Measurements from ENCODE around the gene ATAD5. TPM values are rescaled to one million over a fixed set of nuclear protein-coding genes. Genes with fewer than 3 reads are reported as not detected.
"Not testable (repeated sequence)": the region's sequence is repeated elsewhere in the genome, so short reads cannot be mapped to it uniquely, and the experiment has no call there.

ATAD5 gene
- total RNA-seq, 1 donor from 2014 or later = 6.3 TPM

DNA sequence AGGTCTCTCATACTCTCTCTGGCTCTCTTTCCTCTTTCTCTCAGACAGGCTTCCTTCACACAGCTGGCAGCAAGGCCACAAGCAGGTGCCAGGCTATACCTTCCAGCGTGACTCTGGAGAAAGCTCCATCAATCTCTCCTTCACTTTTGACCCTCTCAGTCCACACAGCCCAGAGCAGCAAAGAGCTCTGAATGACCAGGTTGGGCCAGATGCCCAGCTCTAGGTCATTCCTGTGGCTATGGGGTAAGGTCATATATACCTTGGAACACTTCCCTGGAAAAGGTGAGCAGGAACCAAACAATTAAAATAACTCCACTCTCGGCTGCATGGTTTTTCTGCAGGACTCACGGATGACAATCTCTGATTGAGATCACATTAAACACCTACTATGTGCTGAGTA is 98.7 kb downstream of the ATAD5 start:
- no peak overlapping the region for H3K4me3 Mint-ChIP-seq (ENCODE audit: unreplicated experiment)
- no peaks in the 10 kb centered on the region for H3K9me3 Mint-ChIP-seq (ENCODE audit: unreplicated experiment)
- no peaks in the 10 kb centered on the region for H3K36me3 Mint-ChIP-seq (ENCODE audit: low read depth, unreplicated experiment)
- no peak for DNase-seq (ENCODE audit: low spot score)
- TF ChIP-seq, protein P1, sequence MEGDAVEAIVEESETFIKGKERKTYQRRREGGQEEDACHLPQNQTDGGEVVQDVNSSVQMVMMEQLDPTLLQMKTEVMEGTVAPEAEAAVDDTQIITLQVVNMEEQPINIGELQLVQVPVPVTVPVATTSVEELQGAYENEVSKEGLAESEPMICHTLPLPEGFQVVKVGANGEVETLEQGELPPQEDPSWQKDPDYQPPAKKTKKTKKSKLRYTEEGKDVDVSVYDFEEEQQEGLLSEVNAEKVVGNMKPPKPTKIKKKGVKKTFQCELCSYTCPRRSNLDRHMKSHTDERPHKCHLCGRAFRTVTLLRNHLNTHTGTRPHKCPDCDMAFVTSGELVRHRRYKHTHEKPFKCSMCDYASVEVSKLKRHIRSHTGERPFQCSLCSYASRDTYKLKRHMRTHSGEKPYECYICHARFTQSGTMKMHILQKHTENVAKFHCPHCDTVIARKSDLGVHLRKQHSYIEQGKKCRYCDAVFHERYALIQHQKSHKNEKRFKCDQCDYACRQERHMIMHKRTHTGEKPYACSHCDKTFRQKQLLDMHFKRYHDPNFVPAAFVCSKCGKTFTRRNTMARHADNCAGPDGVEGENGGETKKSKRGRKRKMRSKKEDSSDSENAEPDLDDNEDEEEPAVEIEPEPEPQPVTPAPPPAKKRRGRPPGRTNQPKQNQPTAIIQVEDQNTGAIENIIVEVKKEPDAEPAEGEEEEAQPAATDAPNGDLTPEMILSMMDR (IDR thresholded peaks at IDR 0.05; ENCODE audit: unreplicated experiment) = no peak
- peaks cover 5% of the 10 kb centered on the region for H3K27me3 Mint-ChIP-seq (ENCODE audit: unreplicated experiment)
- no peak overlapping the region for H3K27ac Mint-ChIP-seq (ENCODE audit: unreplicated experiment)
- no peaks in the 10 kb centered on the region for H3K4me1 Mint-ChIP-seq (ENCODE audit: unreplicated experiment)

DNA sequence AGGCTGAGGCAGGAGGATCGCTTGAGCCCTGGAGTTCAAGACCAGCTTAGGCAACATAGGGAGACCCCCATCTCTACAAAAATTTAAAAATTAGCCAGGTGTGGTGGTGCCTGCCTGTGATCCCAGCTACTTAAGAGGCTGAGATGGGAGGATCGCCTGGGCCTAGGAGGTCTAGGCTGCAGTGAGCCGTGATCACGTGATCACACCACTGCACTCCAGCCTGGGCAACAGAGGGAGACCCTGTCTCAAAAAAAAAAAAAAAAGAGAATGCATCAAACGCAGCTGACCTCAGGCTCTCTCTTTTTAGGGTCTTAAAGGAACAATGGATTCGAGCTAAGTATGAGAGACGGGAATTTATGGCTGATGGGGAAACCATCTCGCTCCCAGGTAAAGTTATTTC is 99.8 kb downstream of the ATAD5 start:
- H3K27me3 Mint-ChIP-seq (ENCODE audit: unreplicated experiment); H3K27ac Mint-ChIP-seq (ENCODE audit: unreplicated experiment); DNase-seq (ENCODE audit: low spot score); H3K4me3 Mint-ChIP-seq (ENCODE audit: unreplicated experiment); H3K4me1 Mint-ChIP-seq (ENCODE audit: unreplicated experiment); H3K36me3 Mint-ChIP-seq (ENCODE audit: low read depth, unreplicated experiment); H3K9me3 Mint-ChIP-seq (ENCODE audit: unreplicated experiment): not testable (repeated sequence)

DNA sequence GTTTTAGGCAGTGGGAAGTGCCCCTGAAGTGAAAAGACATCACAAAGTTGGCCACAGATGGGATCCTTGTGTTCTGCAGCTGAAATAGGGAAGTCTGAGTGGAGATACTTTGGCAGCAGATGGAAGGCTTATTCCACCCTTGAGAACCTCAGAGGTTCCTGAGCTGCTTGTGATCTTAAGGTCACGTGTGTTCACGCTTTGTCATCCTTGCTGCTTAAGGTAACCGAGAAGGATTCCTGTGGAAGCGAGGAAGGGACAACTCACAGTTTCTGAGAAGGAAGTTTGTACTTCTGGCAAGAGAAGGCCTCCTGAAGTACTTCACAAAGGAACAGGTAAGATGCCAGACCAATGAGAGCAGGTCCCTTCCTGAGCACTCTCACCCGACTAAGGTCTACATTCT is 102.2 kb downstream of the ATAD5 start:
- H3K27me3 Mint-ChIP-seq (ENCODE audit: unreplicated experiment) = peaks cover 2% of the 10 kb centered on the region
- DNase-seq (ENCODE audit: low spot score) = no peak
- TF ChIP-seq, protein P1 (IDR thresholded peaks at IDR 0.05; ENCODE audit: unreplicated experiment) = no peak
- H3K4me1 Mint-ChIP-seq (ENCODE audit: unreplicated experiment) = no peaks in the 10 kb centered on the region
- no peaks in the 10 kb centered on the region for H3K9me3 Mint-ChIP-seq (ENCODE audit: unreplicated experiment)
- no peak overlapping the region for H3K4me3 Mint-ChIP-seq (ENCODE audit: unreplicated experiment)
- H3K36me3 Mint-ChIP-seq (ENCODE audit: low read depth, unreplicated experiment) = no peaks in the 10 kb centered on the region
- no peak overlapping the region for H3K27ac Mint-ChIP-seq (ENCODE audit: unreplicated experiment)

DNA sequence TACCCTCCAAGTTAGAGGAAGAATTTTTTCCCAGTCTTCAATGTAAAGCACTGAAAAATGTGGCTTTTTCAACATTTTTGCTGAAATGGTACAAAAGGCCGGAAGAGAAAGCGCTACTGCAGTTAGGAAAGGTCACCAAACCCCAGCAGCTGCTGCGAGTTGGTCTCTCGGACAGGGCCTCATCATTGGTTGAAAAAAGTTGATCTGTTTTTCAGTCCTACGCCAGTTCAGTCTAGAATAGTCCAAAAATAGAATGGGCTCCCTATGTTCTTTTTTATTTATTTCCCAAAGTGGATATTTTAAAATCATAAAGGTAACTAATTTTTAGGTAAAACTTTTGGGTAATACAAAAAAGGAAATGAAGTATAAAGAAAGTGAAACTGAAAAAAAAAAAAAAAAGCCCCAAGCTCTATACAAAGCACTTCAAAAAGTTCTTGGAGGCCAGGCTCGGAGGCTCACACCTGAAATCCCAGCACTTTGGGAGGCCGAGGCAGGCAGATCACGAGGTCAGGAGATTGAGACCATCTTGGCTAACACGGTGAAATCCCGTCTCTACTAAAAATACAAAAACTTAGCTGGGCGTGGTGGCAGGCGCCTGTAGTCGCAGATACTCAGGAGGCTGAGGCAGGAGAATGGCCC is 107.4 kb downstream of the ATAD5 start:
- Mint-ChIP-seq H3K4me1 (ENCODE audit: unreplicated experiment) (no peaks in the 10 kb centered on the region), H3K9me3 (ENCODE audit: unreplicated experiment) (no peaks in the 10 kb centered on the region), H3K4me3 (ENCODE audit: unreplicated experiment) (no peak overlapping the region), H3K36me3 (ENCODE audit: low read depth, unreplicated experiment) (no peaks in the 10 kb centered on the region), H3K27me3 (ENCODE audit: unreplicated experiment) (no peaks in the 10 kb centered on the region), H3K27ac (ENCODE audit: unreplicated experiment) (no peak overlapping the region)
- no peak for DNase-seq (ENCODE audit: low spot score)
- TF ChIP-seq, protein P1 (IDR thresholded peaks at IDR 0.05; ENCODE audit: unreplicated experiment) = no peak

DNA sequence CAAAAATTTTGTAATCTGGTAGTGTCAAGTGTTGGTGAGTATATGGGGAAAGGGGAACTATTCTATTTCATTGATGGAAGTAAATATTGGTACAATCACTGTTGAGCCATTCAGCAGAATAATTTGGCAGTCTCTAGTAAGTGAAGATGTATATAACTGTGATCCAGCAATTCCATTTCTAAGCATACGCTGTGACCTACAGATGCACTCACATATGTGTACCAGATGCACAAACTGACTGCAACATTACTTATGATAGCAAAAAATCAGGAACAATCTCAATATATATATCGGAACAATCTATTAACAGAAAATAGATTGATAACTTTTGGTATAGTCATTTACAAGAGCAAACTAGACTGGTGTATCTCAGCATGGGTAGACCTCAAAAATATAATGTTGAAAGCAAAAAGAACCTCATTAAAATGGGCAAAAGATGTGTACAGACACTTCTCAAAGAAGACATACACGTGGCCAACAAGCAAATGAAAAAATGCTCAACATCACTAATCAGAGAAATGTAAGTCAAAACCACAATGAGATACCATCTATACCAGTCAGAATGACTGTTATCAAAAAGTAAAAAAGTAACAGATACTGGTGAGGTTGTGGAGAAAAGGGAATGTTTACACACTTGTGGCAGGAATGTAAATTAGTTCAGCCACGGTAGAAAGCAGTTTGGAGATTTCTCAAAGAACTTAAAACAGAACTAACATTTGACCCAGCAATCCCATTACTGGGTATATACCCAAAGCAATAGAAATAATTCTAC is 110.7 kb downstream of the ATAD5 start:
- Mint-ChIP-seq H3K9me3 (ENCODE audit: unreplicated experiment) (no peaks in the 10 kb centered on the region), H3K4me3 (ENCODE audit: unreplicated experiment) (no peak overlapping the region), H3K4me1 (ENCODE audit: unreplicated experiment) (no peaks in the 10 kb centered on the region), H3K27ac (ENCODE audit: unreplicated experiment) (no peak overlapping the region), H3K36me3 (ENCODE audit: low read depth, unreplicated experiment) (no peaks in the 10 kb centered on the region), H3K27me3 (ENCODE audit: unreplicated experiment) (peaks cover 1% of the 10 kb centered on the region)
- TF ChIP-seq, protein P1 (IDR thresholded peaks at IDR 0.05; ENCODE audit: unreplicated experiment) = no peak
- no peak for DNase-seq (ENCODE audit: low spot score)

Other genes with a start within 250 kb of the ATAD5 start
- 23.8 TPM for gene CRLF3, start 7.3 kb upstream of the ATAD5 start, total RNA-seq (ENCODE audit: unreplicated experiment)
- 11.8 TPM for gene TEFM, start 74.3 kb downstream of the ATAD5 start, total RNA-seq (ENCODE audit: unreplicated experiment)
- 0.95 TPM for gene ADAP2, start 90.0 kb downstream of the ATAD5 start, total RNA-seq (ENCODE audit: unreplicated experiment)
- 14.6 TPM for gene RNF135, start 139.1 kb downstream of the ATAD5 start, total RNA-seq (ENCODE audit: unreplicated experiment)

Data from endothelial cell (in vitro differentiated cells).